ENCODE measurements around the gene MACROD2. TPM values are rescaled to one million over a fixed set of nuclear protein-coding genes. Genes with fewer than 3 reads are reported as not detected.

MACROD2 gene
- total and polyA plus RNA-seq, 2 experiments from 2014 or later: 2.8 to 4.3 TPM

DNA sequence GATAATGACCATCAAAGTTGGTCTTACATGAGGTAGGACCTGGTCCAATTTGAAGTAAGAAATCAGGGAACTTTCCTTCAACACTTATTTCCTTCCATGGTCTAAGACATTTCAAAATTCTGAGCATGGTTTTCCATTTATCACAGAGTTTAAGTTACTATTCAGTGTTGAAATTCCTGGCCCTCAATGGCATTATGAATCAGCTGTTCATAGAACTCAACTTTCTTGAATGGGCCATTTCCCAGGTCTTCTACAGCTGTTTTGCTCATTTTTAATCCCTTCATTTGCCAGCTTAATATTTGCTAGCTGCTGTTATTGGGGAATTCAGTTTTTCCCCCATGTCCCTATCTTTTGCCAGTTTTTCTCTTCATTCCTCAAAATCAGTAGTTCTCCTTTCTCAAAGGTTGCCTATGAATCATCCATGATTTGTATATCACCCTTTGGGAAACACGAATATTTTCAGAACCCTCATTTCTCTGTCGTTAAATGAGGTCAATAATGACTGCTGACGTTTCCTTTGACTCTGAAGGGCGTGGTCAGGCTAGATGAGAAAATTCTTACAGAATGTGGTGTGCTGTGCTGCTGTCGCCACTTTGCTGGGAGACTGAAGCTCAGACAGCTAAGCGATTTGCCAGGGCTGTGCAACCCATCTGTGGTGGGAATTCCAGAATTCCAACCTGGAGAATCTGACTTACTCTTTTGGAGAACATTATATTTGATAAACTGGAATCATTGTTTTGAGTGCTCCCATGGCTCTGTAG is 558.6 kb downstream of the MACROD2 start:
- Mint-ChIP-seq H3K27ac (no peak overlapping the region), H3K36me3 (ENCODE audit: low read depth) (no peaks in the 10 kb centered on the region), H3K4me3 (no peak overlapping the region), H3K27me3 (ENCODE audit: insufficient read depth, low read depth, poor library complexity) (no peaks in the 10 kb centered on the region), H3K4me1 (no peaks in the 10 kb centered on the region), H3K9me3 (no peaks in the 10 kb centered on the region)
- no peaks in the 10 kb centered on the region for H3K79me2 ChIP-seq (replicated peaks; ENCODE audit: insufficient read depth)
- ATAC-seq (no peak), DNase-seq (ENCODE audit: low spot score) (no peak)
- no peaks in the 10 kb centered on the region for H4K20me1 ChIP-seq (replicated peaks; ENCODE audit: insufficient read depth)
- no peak overlapping the region for H3K4me3 ChIP-seq
- no peaks in the 10 kb centered on the region for H3K36me3 ChIP-seq (ENCODE audit: insufficient read depth)
- H3K4me1 ChIP-seq (ENCODE audit: insufficient read depth): no peaks in the 10 kb centered on the region
- TF ChIP-seq, protein P1, sequence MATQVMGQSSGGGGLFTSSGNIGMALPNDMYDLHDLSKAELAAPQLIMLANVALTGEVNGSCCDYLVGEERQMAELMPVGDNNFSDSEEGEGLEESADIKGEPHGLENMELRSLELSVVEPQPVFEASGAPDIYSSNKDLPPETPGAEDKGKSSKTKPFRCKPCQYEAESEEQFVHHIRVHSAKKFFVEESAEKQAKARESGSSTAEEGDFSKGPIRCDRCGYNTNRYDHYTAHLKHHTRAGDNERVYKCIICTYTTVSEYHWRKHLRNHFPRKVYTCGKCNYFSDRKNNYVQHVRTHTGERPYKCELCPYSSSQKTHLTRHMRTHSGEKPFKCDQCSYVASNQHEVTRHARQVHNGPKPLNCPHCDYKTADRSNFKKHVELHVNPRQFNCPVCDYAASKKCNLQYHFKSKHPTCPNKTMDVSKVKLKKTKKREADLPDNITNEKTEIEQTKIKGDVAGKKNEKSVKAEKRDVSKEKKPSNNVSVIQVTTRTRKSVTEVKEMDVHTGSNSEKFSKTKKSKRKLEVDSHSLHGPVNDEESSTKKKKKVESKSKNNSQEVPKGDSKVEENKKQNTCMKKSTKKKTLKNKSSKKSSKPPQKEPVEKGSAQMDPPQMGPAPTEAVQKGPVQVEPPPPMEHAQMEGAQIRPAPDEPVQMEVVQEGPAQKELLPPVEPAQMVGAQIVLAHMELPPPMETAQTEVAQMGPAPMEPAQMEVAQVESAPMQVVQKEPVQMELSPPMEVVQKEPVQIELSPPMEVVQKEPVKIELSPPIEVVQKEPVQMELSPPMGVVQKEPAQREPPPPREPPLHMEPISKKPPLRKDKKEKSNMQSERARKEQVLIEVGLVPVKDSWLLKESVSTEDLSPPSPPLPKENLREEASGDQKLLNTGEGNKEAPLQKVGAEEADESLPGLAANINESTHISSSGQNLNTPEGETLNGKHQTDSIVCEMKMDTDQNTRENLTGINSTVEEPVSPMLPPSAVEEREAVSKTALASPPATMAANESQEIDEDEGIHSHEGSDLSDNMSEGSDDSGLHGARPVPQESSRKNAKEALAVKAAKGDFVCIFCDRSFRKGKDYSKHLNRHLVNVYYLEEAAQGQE (IDR thresholded peaks at IDR 0.05; ENCODE audit: unreplicated experiment): no peak
- no peak for TF ChIP-seq JUNB (IDR thresholded peaks at IDR 0.05; ENCODE audit: unreplicated experiment)
- TF ChIP-seq EZH2 (IDR thresholded peaks at IDR 0.05; ENCODE audit: low read depth, unreplicated experiment): no peak
- TF ChIP-seq NANOG (IDR thresholded peaks at IDR 0.05; ENCODE audit: borderline replicate concordance): no peak
- TF ChIP-seq ZNF331 (CRISPR knock-in tag; IDR thresholded peaks at IDR 0.05; ENCODE audit: low read depth): no peak
- TF ChIP-seq, protein P2, sequence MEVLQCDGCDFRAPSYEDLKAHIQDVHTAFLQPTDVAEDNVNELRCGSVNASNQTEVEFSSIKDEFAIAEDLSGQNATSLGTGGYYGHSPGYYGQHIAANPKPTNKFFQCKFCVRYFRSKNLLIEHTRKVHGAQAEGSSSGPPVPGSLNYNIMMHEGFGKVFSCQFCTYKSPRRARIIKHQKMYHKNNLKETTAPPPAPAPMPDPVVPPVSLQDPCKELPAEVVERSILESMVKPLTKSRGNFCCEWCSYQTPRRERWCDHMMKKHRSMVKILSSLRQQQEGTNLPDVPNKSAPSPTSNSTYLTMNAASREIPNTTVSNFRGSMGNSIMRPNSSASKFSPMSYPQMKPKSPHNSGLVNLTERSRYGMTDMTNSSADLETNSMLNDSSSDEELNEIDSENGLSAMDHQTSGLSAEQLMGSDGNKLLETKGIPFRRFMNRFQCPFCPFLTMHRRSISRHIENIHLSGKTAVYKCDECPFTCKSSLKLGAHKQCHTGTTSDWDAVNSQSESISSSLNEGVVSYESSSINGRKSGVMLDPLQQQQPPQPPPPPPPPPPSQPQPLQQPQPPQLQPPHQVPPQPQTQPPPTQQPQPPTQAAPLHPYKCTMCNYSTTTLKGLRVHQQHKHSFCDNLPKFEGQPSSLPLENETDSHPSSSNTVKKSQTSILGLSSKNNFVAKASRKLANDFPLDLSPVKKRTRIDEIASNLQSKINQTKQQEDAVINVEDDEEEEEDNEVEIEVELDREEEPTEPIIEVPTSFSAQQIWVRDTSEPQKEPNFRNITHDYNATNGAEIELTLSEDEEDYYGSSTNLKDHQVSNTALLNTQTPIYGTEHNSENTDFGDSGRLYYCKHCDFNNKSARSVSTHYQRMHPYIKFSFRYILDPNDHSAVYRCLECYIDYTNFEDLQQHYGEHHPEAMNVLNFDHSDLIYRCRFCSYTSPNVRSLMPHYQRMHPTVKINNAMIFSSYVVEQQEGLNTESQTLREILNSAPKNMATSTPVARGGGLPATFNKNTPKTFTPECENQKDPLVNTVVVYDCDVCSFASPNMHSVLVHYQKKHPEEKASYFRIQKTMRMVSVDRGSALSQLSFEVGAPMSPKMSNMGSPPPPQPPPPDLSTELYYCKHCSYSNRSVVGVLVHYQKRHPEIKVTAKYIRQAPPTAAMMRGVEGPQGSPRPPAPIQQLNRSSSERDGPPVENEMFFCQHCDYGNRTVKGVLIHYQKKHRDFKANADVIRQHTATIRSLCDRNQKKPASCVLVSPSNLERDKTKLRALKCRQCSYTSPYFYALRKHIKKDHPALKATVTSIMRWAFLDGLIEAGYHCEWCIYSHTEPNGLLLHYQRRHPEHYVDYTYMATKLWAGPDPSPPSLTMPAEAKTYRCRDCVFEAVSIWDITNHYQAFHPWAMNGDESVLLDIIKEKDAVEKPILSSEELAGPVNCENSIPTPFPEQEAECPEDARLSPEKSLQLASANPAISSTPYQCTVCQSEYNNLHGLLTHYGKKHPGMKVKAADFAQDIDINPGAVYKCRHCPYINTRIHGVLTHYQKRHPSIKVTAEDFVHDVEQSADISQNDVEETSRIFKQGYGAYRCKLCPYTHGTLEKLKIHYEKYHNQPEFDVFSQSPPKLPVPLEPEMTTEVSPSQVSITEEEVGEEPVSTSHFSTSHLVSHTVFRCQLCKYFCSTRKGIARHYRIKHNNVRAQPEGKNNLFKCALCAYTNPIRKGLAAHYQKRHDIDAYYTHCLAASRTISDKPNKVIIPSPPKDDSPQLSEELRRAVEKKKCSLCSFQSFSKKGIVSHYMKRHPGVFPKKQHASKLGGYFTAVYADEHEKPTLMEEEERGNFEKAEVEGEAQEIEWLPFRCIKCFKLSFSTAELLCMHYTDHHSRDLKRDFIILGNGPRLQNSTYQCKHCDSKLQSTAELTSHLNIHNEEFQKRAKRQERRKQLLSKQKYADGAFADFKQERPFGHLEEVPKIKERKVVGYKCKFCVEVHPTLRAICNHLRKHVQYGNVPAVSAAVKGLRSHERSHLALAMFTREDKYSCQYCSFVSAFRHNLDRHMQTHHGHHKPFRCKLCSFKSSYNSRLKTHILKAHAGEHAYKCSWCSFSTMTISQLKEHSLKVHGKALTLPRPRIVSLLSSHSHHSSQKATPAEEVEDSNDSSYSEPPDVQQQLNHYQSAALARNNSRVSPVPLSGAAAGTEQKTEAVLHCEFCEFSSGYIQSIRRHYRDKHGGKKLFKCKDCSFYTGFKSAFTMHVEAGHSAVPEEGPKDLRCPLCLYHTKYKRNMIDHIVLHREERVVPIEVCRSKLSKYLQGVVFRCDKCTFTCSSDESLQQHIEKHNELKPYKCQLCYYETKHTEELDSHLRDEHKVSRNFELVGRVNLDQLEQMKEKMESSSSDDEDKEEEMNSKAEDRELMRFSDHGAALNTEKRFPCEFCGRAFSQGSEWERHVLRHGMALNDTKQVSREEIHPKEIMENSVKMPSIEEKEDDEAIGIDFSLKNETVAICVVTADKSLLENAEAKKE (CRISPR knock-in tag; IDR thresholded peaks at IDR 0.05): no peak
- no peak for TF ChIP-seq CREB1 (CRISPR knock-in tag; IDR thresholded peaks at IDR 0.05; ENCODE audit: low read depth)
- TF ChIP-seq, protein P3, sequence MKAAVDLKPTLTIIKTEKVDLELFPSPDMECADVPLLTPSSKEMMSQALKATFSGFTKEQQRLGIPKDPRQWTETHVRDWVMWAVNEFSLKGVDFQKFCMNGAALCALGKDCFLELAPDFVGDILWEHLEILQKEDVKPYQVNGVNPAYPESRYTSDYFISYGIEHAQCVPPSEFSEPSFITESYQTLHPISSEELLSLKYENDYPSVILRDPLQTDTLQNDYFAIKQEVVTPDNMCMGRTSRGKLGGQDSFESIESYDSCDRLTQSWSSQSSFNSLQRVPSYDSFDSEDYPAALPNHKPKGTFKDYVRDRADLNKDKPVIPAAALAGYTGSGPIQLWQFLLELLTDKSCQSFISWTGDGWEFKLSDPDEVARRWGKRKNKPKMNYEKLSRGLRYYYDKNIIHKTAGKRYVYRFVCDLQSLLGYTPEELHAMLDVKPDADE (IDR thresholded peaks at IDR 0.05): no peak
- no peak for TF ChIP-seq ZNF114 (CRISPR knock-in tag; IDR thresholded peaks at IDR 0.05)
- no peak for TF ChIP-seq CTCF (conservative IDR thresholded peaks at IDR 0.05; ENCODE audit: low read depth in 2 of 2)
- TF ChIP-seq EZH2phosphoT487 (IDR thresholded peaks at IDR 0.05; ENCODE audit: unreplicated experiment): no peak
- TF ChIP-seq STAT1 (IDR thresholded peaks at IDR 0.05; ENCODE audit: unreplicated experiment): no peak
- no peak for TF ChIP-seq POLR2AphosphoS5 (IDR thresholded peaks at IDR 0.05; ENCODE audit: low read depth)
- H3K27me3 ChIP-seq (ENCODE audit: insufficient read depth): no peaks in the 10 kb centered on the region
- H3K4me2 ChIP-seq: no peak overlapping the region
- no peaks in the 10 kb centered on the region for H3F3A ChIP-seq (replicated peaks; ENCODE audit: low read depth)
- H3K9me2 ChIP-seq (ENCODE audit: insufficient read depth): 0 out of 2 replicates have a peak, but pooled peaks cover 7% of the 10 kb centered on the region
- no peak overlapping the region for H3K27ac ChIP-seq (ENCODE audit: low read depth)
- no peak overlapping the region for H2AFZ ChIP-seq

Data from GM23338 (cell line).